Effector memory CD4-positive, alpha-beta T cell (primary cell): ENCODE results near the gene FMN1.
A peak's percentile ranks its signal among the peaks of the same experiment; 100 is the strongest.

Source experiments
- DNase-seq, 3 donors: peaks; one replicate each; pipeline ENCODE4 v3.0.0-alpha.2; 2020
- H3K27ac ChIP-seq: 2 replicates; pipeline ENCODE4 v1.7.0; 2013; ENCODE audit warnings: mild to moderate bottlenecking, low read length, moderate library complexity; ENCODE audit not compliant: insufficient read depth, poor library complexity, severe bottlenecking
- H3K27me3 ChIP-seq: replicated peaks from 2 replicates; pipeline ENCODE4 v1.7.0; 2013; ENCODE audit warnings: mild to moderate bottlenecking, low read length; ENCODE audit not compliant: insufficient read depth, control insufficient read depth, poor library complexity, severe bottlenecking
- H3K36me3 ChIP-seq: 2 replicates; pipeline ENCODE4 v1.7.0; 2013; ENCODE audit warnings: mild to moderate bottlenecking, low read length, moderate library complexity; ENCODE audit not compliant: control insufficient read depth, insufficient read depth
- H3K4me1 ChIP-seq: 2 replicates; pipeline ENCODE4 v1.7.0; 2013; ENCODE audit warnings: low read length, mild to moderate bottlenecking; ENCODE audit not compliant: control insufficient read depth, insufficient read depth, poor library complexity, severe bottlenecking
- H3K4me3 ChIP-seq: 2 replicates; pipeline ENCODE4 v1.7.0; 2013; ENCODE audit warnings: low read length, low read depth, mild to moderate bottlenecking; ENCODE audit not compliant: insufficient read depth, poor library complexity, severe bottlenecking
- H3K9me3 ChIP-seq: 2 replicates; pipeline ENCODE4 v1.7.0; 2013; ENCODE audit warnings: mild to moderate bottlenecking, low read length, moderate library complexity; ENCODE audit not compliant: control insufficient read depth

The FMN1 gene

GRCh38 chr15:33131552-33132232 lies 62.8 kb downstream of the FMN1 start:
- DNase-seq = no peak
- no peak overlapping the region for H3K27ac ChIP-seq

DNA sequence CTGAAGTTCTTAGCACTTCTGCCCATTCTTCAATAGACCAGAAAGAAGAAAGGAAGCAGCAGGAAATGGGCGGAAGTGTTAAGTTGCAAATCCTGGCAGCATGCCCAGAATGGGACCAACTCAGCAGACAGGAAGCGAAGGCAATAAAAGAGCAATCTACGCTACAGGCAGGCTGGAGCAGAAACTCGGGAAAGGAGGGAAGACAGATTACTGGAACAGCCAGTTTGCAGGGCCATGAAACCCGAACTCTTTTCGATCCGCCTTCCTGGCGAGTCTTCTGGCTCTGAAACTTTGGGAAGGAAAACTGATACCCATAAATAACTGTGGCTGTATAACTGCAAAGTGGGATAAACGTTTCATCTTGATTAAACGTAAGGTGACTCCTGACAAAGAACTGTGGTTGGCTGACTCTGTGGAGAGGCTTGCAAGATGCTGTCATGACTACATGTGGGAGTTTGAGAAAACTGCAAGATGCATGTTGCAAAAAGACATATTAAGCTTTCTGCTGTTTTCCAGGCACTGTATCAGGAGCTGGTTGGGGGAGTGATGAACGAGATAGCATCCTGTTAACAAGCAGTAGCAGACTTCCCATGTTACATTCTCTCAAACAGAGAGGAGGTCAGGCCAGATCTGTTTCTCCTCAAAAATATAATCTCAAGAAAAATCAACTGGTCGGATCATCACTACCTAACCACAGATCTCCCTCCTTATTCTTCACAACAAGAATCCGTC lies 67.8 kb downstream of the FMN1 start:
- no peaks in the 10 kb centered on the region for H3K36me3 ChIP-seq
- H3K9me3 ChIP-seq = no peaks in the 10 kb centered on the region
- no peak overlapping the region for H3K4me3 ChIP-seq
- no peaks in the 10 kb centered on the region for H3K27me3 ChIP-seq
- H3K4me1 ChIP-seq = peaks cover 15% of the 10 kb centered on the region
- DNase-seq = peak in 1 of 3 donors; percentile 10
- no peak overlapping the region for H3K27ac ChIP-seq

More at GRCh38 chr15:33131552-33132232, 62.8 kb downstream of the FMN1 start:
- Histone ChIP-seq H3K4me1 (peaks cover 15% of the 10 kb centered on the region), H3K4me3 (no peak overlapping the region), H3K36me3 (no peaks in the 10 kb centered on the region), H3K27me3 (no peaks in the 10 kb centered on the region), H3K9me3 (no peaks in the 10 kb centered on the region)

DNA sequence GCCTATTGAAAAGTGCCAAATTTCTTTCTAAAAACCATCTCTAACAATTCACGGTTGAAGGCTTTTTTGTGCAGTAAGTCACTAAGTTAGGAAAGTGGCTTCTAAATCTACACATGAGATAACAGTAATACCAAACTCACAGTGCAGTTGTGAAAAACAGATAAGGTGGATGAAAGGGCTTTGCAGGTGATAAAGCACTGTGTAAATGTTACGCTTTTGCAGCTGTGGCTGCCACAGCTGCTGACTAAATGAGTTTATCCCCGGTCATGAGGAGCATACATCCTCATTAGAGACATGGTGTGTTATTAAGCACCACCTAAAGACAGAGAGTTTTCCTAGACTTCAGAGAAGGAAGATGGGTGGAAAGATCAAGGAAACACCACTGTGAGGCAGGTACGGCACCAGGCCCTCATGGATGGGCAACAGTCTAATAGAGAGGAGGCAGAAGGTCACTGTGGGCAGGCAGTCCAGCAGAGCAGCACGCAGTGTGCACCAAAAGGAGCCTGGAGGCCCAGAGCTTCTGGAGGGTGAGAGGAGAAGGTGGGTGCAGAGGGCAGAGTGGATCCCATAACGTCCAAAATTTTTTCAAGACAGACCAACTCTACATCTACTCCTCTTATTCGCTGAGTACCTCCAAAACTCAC lies 68.5 kb downstream of the FMN1 start:
- no peak for DNase-seq
- Histone ChIP-seq H3K36me3 (no peaks in the 10 kb centered on the region), H3K27me3 (no peaks in the 10 kb centered on the region), H3K4me1 (peaks cover 11% of the 10 kb centered on the region), H3K4me3 (no peak overlapping the region), H3K9me3 (no peaks in the 10 kb centered on the region), H3K27ac (peak overlapping the region; percentile 40)

DNA sequence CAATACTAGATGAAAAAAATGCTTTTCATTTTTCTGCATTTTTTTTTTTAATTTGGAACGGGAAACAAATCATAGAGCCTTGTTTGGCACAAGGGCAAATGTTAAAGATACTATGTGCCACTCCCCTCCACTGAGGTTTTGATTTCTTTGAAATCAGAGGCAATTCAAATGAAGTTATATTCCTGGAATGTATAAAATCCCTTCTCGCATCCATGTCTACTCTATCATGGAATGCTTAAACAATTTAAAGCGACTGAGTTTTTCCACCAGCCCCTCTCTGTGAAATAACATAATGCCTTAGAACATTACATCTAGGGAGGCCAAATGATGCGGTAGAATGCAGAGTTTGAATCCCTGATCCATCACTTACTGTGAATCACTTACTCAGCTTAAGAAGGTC lies 69.7 kb downstream of the FMN1 start:
- H3K36me3 ChIP-seq = no peaks in the 10 kb centered on the region
- no peaks in the 10 kb centered on the region for H3K27me3 ChIP-seq
- H3K4me3 ChIP-seq = no peak overlapping the region
- H3K9me3 ChIP-seq = no peaks in the 10 kb centered on the region
- DNase-seq = no peak
- H3K27ac ChIP-seq = no peak overlapping the region
- H3K4me1 ChIP-seq = peaks cover 11% of the 10 kb centered on the region

- Histone ChIP-seq H3K27ac (no peak overlapping the region), H3K4me1 (peaks cover 11% of the 10 kb centered on the region), H3K4me3 (no peak overlapping the region), H3K27me3 (no peaks in the 10 kb centered on the region), H3K9me3 (no peaks in the 10 kb centered on the region), H3K36me3 (no peaks in the 10 kb centered on the region)
- no peak for DNase-seq
Measured at GRCh38 chr15:33124279-33124678, 70.2 kb downstream of the FMN1 start.

DNA sequence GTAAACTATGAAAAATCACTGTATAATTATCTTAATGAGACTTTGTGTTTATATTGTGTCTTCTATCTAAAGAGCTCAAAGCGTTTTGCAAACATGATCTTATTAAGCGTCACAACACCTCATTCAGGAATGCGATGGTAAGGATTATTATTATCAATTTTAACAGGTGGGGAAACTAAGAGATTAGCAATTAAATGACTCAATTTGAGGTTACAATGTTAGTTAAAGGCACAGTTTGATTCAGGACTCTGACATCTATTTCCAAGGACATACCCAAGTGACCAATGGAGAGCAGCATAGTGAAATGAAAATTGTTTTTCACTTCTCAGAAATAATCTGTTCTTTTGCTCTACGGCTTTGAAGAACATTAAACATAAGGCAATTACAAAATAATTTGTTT lies 74.6 kb downstream of the FMN1 start:
- Histone ChIP-seq H3K27me3 (no peaks in the 10 kb centered on the region), H3K4me3 (no peak overlapping the region), H3K36me3 (no peaks in the 10 kb centered on the region), H3K9me3 (no peaks in the 10 kb centered on the region), H3K27ac (no peak overlapping the region), H3K4me1 (no peaks in the 10 kb centered on the region)
- no peak for DNase-seq

GRCh38 chr15:33119273-33119672 lies 75.2 kb downstream of the FMN1 start:
- Histone ChIP-seq H3K9me3 (no peaks in the 10 kb centered on the region), H3K36me3 (no peaks in the 10 kb centered on the region), H3K4me3 (no peak overlapping the region), H3K27ac (no peak overlapping the region), H3K27me3 (no peaks in the 10 kb centered on the region), H3K4me1 (no peaks in the 10 kb centered on the region)
- DNase-seq = no peak

- no peak overlapping the region for H3K4me3 ChIP-seq
- H3K27me3 ChIP-seq = no peaks in the 10 kb centered on the region
- no peaks in the 10 kb centered on the region for H3K4me1 ChIP-seq
- no peaks in the 10 kb centered on the region for H3K9me3 ChIP-seq
- no peak for DNase-seq
- no peaks in the 10 kb centered on the region for H3K36me3 ChIP-seq
- no peak overlapping the region for H3K27ac ChIP-seq
Measured at GRCh38 chr15:33116198-33116597, 78.3 kb downstream of the FMN1 start.

GRCh38 chr15:33115191-33115861 lies 79.2 kb downstream of the FMN1 start:
- no peaks in the 10 kb centered on the region for H3K4me1 ChIP-seq

GRCh38 chr15:33114374-33114717 lies 80.2 kb downstream of the FMN1 start:
- H3K4me3 ChIP-seq = no peak overlapping the region
- H3K4me1 ChIP-seq = no peaks in the 10 kb centered on the region
- no peaks in the 10 kb centered on the region for H3K27me3 ChIP-seq
- no peaks in the 10 kb centered on the region for H3K9me3 ChIP-seq
- DNase-seq = no peak
- no peak overlapping the region for H3K27ac ChIP-seq
- H3K36me3 ChIP-seq = no peaks in the 10 kb centered on the region

More at GRCh38 chr15:33115191-33115861, 79.2 kb downstream of the FMN1 start:
- H3K4me3 ChIP-seq = no peak overlapping the region
- H3K27ac ChIP-seq = no peak overlapping the region
- no peaks in the 10 kb centered on the region for H3K36me3 ChIP-seq
- H3K9me3 ChIP-seq = no peaks in the 10 kb centered on the region
- H3K27me3 ChIP-seq = no peaks in the 10 kb centered on the region
- no peak for DNase-seq
